Measurements from ENCODE around the gene HELZ. TPM values are rescaled to one million over a fixed set of nuclear protein-coding genes. Genes with fewer than 3 reads are reported as not detected.
A peak's percentile ranks its signal among the peaks of the same experiment; 100 is the strongest.

HELZ gene
- total and polyA plus RNA-seq, 4 donors: 14.6 to 71.6 (median 33.9) TPM

DNA sequence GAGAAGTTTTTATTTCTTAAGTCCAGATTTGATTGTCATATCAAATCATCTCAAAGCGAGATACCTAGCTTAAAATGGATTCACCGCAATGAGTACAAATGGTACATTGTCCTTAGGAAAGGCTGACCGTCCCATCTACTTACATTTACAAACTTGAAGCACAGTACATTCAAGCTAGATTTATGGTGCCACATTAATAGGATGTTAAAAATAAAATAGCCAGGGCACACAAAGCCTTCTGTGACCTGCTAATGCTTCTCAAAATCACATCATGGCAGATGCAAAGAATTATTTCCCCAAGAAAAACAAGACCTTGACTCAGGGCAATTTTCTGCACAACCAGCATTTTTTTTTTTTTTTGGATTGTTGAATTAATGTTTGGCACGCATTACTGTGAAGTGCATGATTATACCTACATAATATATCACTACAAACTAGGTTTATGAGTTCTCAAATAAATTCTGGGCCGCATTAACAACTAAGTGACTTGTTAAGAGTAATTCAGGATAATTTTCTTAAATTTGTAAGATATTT, 175.3 kb downstream of the HELZ start:
- Histone ChIP-seq H3K36me3 (ENCODE audit: control insufficient read depth, insufficient read depth, low read length) (no peaks in the 10 kb centered on the region), H3K4me1 (ENCODE audit: control insufficient read depth, insufficient read depth, low read length) (peaks cover 2% of the 10 kb centered on the region), H3K4me3 (ENCODE audit: low read depth, low read length) (no peak overlapping the region), H3K9me3 (ENCODE audit: control insufficient read depth, insufficient read depth, low read length) (no peaks in the 10 kb centered on the region), H3K27ac (ENCODE audit: low read depth, low read length) (no peak overlapping the region), H3K27me3 (ENCODE audit: control insufficient read depth, insufficient read depth, low read length) (no peaks in the 10 kb centered on the region)
- no CpG with 5 or more reads among the region's 5 CpGs for WGBS (ENCODE audit: insufficient coverage)
- DNase-seq (ENCODE audit: low read depth in 4 of 6, low spot score in 6 of 6): no peak

- H3K9me3 ChIP-seq (ENCODE audit: control insufficient read depth, insufficient read depth, low read length): no peaks in the 10 kb centered on the region
- no peaks in the 10 kb centered on the region for H3K27me3 ChIP-seq (ENCODE audit: control insufficient read depth, insufficient read depth, low read length)
- no peak overlapping the region for H3K27ac ChIP-seq (ENCODE audit: low read depth, low read length)
- WGBS (ENCODE audit: insufficient coverage): 17% methylated on average over 1 of the region's 3 CpGs
- H3K4me3 ChIP-seq (ENCODE audit: low read depth, low read length): no peak overlapping the region
- DNase-seq (ENCODE audit: low read depth in 4 of 6, low spot score in 6 of 6): no peak
- H3K36me3 ChIP-seq (ENCODE audit: control insufficient read depth, insufficient read depth, low read length): no peaks in the 10 kb centered on the region
- H3K4me1 ChIP-seq (ENCODE audit: control insufficient read depth, insufficient read depth, low read length): peaks cover 2% of the 10 kb centered on the region
Observed at GRCh38 chr17:67068999-67069398, 176.0 kb downstream of the HELZ start.

DNA sequence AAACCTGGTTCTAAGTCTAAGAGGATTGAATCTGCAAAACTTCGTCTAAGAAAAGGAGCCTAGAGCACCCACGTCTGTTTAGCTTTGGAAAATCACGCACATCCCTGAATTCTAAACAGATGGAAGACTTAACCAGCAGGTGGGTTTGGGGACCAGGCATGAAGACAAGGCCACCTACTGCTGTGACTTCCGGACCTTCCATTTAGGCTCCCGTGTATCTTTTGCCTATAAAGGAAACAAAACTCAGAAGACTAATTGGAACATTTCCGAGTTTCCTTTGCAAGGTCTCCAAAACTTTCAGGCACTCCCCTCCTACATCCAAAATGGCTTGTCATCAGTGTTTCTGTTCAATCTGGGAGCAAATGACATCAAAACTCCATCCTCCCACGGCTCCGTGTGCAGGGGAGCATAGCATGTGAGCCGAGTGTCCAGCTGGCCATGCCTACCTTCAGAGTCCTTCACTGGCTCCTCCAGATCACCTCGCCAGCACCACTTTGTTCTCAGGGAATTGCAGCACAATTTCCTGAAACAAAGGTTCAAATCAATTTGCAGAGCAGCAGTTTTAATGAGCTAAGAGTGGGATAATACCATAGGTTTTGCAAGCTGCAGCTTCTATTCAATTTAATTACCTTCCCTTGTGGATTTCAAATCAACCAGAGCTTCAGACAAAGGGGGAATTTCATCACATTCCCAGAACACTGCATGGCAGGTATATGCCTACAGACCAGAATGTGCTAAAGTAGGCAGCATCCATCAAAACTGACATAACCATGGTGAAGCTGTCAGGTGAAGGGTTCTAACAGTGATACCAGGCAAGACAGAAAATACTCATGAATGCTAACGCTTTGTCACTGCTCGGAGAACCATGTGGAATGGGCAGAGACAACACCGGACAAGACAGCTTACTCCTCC, 177.2 kb downstream of the HELZ start:
- Histone ChIP-seq H3K4me3 (ENCODE audit: low read depth, low read length) (no peak overlapping the region), H3K27ac (ENCODE audit: low read depth, low read length) (no peak overlapping the region), H3K4me1 (ENCODE audit: control insufficient read depth, insufficient read depth, low read length) (peaks cover 2% of the 10 kb centered on the region), H3K36me3 (ENCODE audit: control insufficient read depth, insufficient read depth, low read length) (no peaks in the 10 kb centered on the region), H3K27me3 (ENCODE audit: control insufficient read depth, insufficient read depth, low read length) (no peaks in the 10 kb centered on the region), H3K9me3 (ENCODE audit: control insufficient read depth, insufficient read depth, low read length) (no peaks in the 10 kb centered on the region)
- DNase-seq (ENCODE audit: low read depth in 4 of 6, low spot score in 6 of 6): peak in 1 of 6 donors; percentile 63
- 79% methylated on average over 8 of the region's 13 CpGs for WGBS (ENCODE audit: insufficient coverage)

- 64% methylated on average over 2 of the region's 2 CpGs for WGBS (ENCODE audit: insufficient coverage)
- peak in 1 of 6 donors; percentile 28 for DNase-seq (ENCODE audit: low read depth in 4 of 6, low spot score in 6 of 6)
- Histone ChIP-seq H3K27ac (ENCODE audit: low read depth, low read length) (no peak overlapping the region), H3K4me1 (ENCODE audit: control insufficient read depth, insufficient read depth, low read length) (peaks cover 2% of the 10 kb centered on the region), H3K27me3 (ENCODE audit: control insufficient read depth, insufficient read depth, low read length) (no peaks in the 10 kb centered on the region), H3K4me3 (ENCODE audit: low read depth, low read length) (no peak overlapping the region), H3K36me3 (ENCODE audit: control insufficient read depth, insufficient read depth, low read length) (no peaks in the 10 kb centered on the region), H3K9me3 (ENCODE audit: control insufficient read depth, insufficient read depth, low read length) (no peaks in the 10 kb centered on the region)
Observed at GRCh38 chr17:67066717-67067116, 178.3 kb downstream of the HELZ start.

- H3K36me3 ChIP-seq (ENCODE audit: control insufficient read depth, insufficient read depth, low read length): no peaks in the 10 kb centered on the region
- no peak overlapping the region for H3K27ac ChIP-seq (ENCODE audit: low read depth, low read length)
- DNase-seq (ENCODE audit: low read depth in 4 of 6, low spot score in 6 of 6): no peak
- H3K9me3 ChIP-seq (ENCODE audit: control insufficient read depth, insufficient read depth, low read length): no peaks in the 10 kb centered on the region
- peaks cover 2% of the 10 kb centered on the region for H3K4me1 ChIP-seq (ENCODE audit: control insufficient read depth, insufficient read depth, low read length)
- H3K4me3 ChIP-seq (ENCODE audit: low read depth, low read length): no peak overlapping the region
- H3K27me3 ChIP-seq (ENCODE audit: control insufficient read depth, insufficient read depth, low read length): no peaks in the 10 kb centered on the region
- 88% methylated on average over 5 of the region's 6 CpGs for whole genome bisulfite sequencing (ENCODE audit: insufficient coverage)
Observed at GRCh38 chr17:67063141-67063540, 181.9 kb downstream of the HELZ start.

DNA sequence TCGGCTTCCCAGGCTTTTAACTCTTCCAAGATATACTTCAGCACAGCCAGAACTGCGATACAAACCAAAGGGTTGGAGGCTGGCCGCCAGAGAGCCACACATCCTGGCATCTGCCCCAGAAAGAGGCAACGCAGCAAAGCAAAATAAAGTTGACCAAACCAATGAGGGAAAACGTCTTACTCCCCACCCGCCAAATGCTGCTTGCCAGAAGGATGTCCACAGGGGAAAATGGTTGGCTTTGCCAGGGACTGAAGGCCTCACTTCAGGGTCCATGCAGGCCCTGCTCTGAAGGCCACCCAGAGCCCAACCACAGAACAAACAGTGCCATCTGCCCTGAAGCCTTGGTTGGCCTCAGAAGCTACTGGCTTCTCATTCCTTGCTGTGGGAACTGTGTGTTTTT, 185.6 kb downstream of the HELZ start:
- H3K27ac ChIP-seq (ENCODE audit: low read depth, low read length): no peak overlapping the region
- WGBS (ENCODE audit: insufficient coverage): 69% methylated on average over 5 of the region's 6 CpGs
- H3K4me3 ChIP-seq (ENCODE audit: low read depth, low read length): no peak overlapping the region
- H3K9me3 ChIP-seq (ENCODE audit: control insufficient read depth, insufficient read depth, low read length): no peaks in the 10 kb centered on the region
- DNase-seq (ENCODE audit: low read depth in 4 of 6, low spot score in 6 of 6): peak in 1 of 6 donors; percentile 35
- H3K27me3 ChIP-seq (ENCODE audit: control insufficient read depth, insufficient read depth, low read length): no peaks in the 10 kb centered on the region
- no peaks in the 10 kb centered on the region for H3K36me3 ChIP-seq (ENCODE audit: control insufficient read depth, insufficient read depth, low read length)
- peaks cover 5% of the 10 kb centered on the region for H3K4me1 ChIP-seq (ENCODE audit: control insufficient read depth, insufficient read depth, low read length)

DNA sequence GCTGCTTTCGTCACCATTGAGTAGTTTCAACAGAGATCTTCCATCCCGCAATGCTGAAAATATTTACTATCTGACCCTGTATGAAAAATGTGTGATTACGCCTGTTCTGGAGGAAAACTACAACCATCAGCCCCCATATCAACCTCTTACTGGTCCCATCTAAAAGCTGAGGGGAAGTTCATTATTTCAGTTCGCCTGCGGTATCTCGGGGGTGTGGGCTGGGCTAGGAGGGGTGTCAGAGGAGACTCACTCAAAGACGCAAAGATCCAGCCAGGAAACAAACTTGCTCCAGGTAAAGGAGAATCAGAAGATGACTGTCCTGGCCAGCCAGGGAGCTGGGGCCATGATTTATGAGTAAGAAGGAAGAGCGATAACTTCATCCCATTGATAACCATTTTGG, 187.0 kb downstream of the HELZ start:
- no peak for DNase-seq (ENCODE audit: low read depth in 4 of 6, low spot score in 6 of 6)

DNA sequence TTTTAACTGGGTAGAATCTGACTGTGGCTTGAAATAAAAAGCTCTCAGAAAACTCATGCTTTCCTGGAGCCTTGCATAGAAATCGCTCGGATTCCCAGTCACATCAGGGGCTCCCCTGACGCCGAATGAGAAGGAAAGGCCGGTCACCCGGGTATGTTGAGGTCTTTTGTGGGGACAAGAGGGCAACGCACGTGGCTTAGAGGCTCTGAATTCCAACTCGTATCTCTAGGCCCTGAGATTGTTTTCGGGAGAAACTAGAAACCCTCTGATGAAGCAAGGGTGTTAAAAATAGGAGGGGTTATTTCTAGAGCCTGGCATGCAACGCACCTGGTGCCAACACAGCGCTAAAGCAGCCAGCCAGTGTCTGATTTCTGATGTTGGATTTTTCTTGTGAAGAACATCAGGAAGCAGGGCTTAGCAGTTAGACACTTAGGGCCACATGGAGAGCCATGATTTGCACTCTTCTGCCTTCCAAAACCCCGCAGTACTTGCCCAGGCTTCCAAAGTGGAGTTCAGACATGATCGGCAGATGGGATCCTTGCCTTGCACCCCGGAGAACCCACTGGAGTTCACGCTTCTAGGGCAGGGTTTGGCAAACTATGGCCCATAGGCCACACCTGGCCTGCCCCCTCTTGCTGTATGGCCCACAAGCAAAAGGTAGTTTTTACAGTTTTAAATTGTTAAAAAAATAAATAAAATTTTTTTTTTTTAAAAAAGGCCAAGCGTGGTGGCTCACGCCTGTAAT, 188.1 kb downstream of the HELZ start:
- H3K4me3 ChIP-seq (ENCODE audit: low read depth, low read length): no peak overlapping the region
- H3K27me3 ChIP-seq (ENCODE audit: control insufficient read depth, insufficient read depth, low read length): no peaks in the 10 kb centered on the region
- H3K9me3 ChIP-seq (ENCODE audit: control insufficient read depth, insufficient read depth, low read length): no peaks in the 10 kb centered on the region
- no peak for DNase-seq (ENCODE audit: low read depth in 4 of 6, low spot score in 6 of 6)
- peaks cover 9% of the 10 kb centered on the region for H3K4me1 ChIP-seq (ENCODE audit: control insufficient read depth, insufficient read depth, low read length)
- WGBS (ENCODE audit: insufficient coverage): 81% methylated on average over 17 of the region's 18 CpGs
- H3K36me3 ChIP-seq (ENCODE audit: control insufficient read depth, insufficient read depth, low read length): no peaks in the 10 kb centered on the region
- no peak overlapping the region for H3K27ac ChIP-seq (ENCODE audit: low read depth, low read length)

More for the DNA sequence above, 187.0 kb downstream of the HELZ start:
- no peak overlapping the region for H3K27ac ChIP-seq (ENCODE audit: low read depth, low read length)
- H3K27me3 ChIP-seq (ENCODE audit: control insufficient read depth, insufficient read depth, low read length): no peaks in the 10 kb centered on the region
- peaks cover 9% of the 10 kb centered on the region for H3K4me1 ChIP-seq (ENCODE audit: control insufficient read depth, insufficient read depth, low read length)
- no peaks in the 10 kb centered on the region for H3K9me3 ChIP-seq (ENCODE audit: control insufficient read depth, insufficient read depth, low read length)
- H3K36me3 ChIP-seq (ENCODE audit: control insufficient read depth, insufficient read depth, low read length): no peaks in the 10 kb centered on the region
- no peak overlapping the region for H3K4me3 ChIP-seq (ENCODE audit: low read depth, low read length)
- 97% methylated on average over 4 of the region's 8 CpGs for WGBS (ENCODE audit: insufficient coverage)

DNA sequence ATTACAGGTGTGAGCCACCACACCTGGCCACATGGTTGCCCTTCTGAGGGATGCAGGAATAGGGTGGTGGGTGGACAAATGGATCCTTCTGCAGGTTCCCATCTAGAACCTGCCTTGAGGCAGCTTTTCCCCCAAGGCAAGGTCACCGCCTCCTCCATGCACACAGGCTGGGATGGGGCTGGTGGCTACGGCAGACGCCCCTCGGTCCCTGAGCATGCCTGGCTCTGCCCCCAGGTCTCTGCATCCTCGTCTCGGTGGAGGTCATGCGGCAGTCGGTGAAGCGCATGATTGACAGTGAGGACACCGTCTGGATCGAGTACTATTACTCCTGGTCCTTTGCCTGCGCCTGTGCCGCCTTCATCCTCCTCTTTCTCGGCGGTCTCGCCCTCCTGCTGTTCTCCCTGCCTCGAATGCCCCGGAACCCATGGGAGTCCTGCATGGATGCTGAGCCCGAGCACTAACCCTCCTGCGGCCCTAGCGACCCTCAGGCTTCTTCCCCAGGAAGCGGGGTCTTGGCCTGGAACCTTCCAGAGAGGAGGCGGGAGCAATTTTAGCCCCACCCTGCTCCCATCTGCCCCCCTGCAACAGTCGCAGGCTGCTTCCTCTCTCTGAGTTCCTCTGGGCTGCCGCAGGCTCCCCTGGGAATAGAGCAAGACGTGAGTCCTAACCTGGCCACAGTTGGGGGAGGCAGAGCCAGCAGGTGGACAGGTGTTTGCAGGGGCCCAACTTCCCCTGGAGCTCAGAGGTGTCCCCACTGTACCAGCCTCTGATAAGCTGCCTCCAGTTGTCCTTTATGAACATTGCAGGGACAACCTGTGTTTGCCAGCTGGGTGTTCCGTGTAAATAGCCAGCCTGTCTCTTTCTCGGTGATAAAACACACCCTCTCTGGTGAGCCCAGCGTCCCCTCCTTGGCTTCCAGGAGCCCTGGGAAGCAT, 188.9 kb downstream of the HELZ start:
- no peak overlapping the region for H3K4me3 ChIP-seq (ENCODE audit: low read depth, low read length)
- no peaks in the 10 kb centered on the region for H3K9me3 ChIP-seq (ENCODE audit: control insufficient read depth, insufficient read depth, low read length)
- 91% methylated on average over 26 of the region's 29 CpGs for WGBS (ENCODE audit: insufficient coverage)
- peaks cover 9% of the 10 kb centered on the region for H3K4me1 ChIP-seq (ENCODE audit: control insufficient read depth, insufficient read depth, low read length)
- H3K27ac ChIP-seq (ENCODE audit: low read depth, low read length): no peak overlapping the region
- no peaks in the 10 kb centered on the region for H3K27me3 ChIP-seq (ENCODE audit: control insufficient read depth, insufficient read depth, low read length)
- no peaks in the 10 kb centered on the region for H3K36me3 ChIP-seq (ENCODE audit: control insufficient read depth, insufficient read depth, low read length)
- no peak for DNase-seq (ENCODE audit: low read depth in 4 of 6, low spot score in 6 of 6)
